Cardiac muscle cell (in vitro differentiated cells and primary cell): ENCODE results near the gene SH3RF3. TPM values are rescaled to one million over a fixed set of nuclear protein-coding genes. Genes with fewer than 3 reads are reported as not detected.

Experiments used
- DNase-seq, 2 donors: peaks; one replicate each; pipeline versions ENCODE4 v3.0.0 to v3.0.0-alpha.2; 2010 to 2017; ENCODE audit warnings: low read depth in 1 of 2, low spot score in 1 of 2
- H3K27ac ChIP-seq: fragments of 200-600 bp; sonication (generic); 2 replicates; pipeline ENCODE4 v1.5.1; 2016
- H3K27me3 ChIP-seq: fragments of 200-600 bp; sonication (generic); 2 replicates; pipeline ENCODE4 v1.6.0; 2016; ENCODE audit warnings: control low read depth
- H3K36me3 ChIP-seq: fragments of 200-600 bp; sonication (generic); 2 replicates; pipeline ENCODE4 v1.5.1; 2016; ENCODE audit warnings: control low read depth
- H3K4me1 ChIP-seq: fragments of 200-600 bp; sonication (generic); 2 replicates; pipeline ENCODE4 v1.8.1; 2017; ENCODE audit warnings: low read depth, mild to moderate bottlenecking, mixed run types
- H3K4me3 ChIP-seq: fragments of 200-600 bp; sonication (generic); 2 replicates; pipeline ENCODE4 v1.5.1; 2016; ENCODE audit warnings: mild to moderate bottlenecking
- H3K9me3 ChIP-seq: fragments of 200-600 bp; sonication (generic); 2 replicates; pipeline ENCODE4 v1.5.1; 2017; ENCODE audit warnings: low read depth, mild to moderate bottlenecking, control low read depth
- polyA plus RNA-seq: library from polyadenylated mRNA; unstranded; fragments of >200 nt; fragmentation: Nextera tagmentation; extraction: Ambion mirVana; gene quantifications from 2 replicates; pipeline ENCODE4 v1.2.1, GENCODE V29; 2016
- total RNA-seq: library from RNA; depleted of rRNA; stranded (reverse); fragments of >200 nt; gene quantifications from 2 replicates; pipeline ENCODE4 v1.2.3, GENCODE V29; 2016
- TF ChIP-seq, protein P1 (sequence below): IDR thresholded peaks from 2 replicates; pipeline ENCODE4 v1.5.1; 2012; ENCODE audit warnings: low read depth, mild to moderate bottlenecking, low read length

Gene SH3RF3
- total and polyA plus RNA-seq, 2 experiments from 2014 or later, result 1.2 to 1.7 TPM

DNA sequence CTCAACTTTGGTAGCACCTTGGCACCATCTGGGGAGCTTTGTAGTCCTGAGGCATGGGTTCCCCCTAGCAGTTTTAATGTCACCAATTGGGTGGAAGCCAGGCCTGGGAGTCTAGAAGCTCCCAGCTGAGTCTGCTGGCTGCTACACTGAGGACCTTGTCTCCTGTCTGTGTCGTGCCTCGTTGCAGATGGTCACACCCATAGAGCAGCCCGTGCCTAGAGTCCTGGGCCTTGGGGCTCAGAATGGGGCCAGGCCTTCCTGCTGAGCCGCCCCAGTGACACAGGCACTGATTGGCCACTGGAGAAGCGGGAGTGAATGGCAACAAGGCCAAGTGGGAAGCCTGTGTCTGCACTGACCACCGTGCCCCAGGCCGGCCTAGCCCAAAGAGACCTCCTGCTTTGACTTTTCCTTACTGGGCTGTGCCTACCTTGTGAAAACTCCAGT is 113.2 kb downstream of the SH3RF3 start:
- H3K4me1 ChIP-seq, result peaks cover 10% of the 10 kb centered on the region
- H3K4me3 ChIP-seq, result no peak overlapping the region
- DNase-seq, result no peak
- H3K36me3 ChIP-seq, result no peaks in the 10 kb centered on the region
- no peaks in the 10 kb centered on the region for H3K27me3 ChIP-seq
- H3K27ac ChIP-seq, result no peak overlapping the region
- H3K9me3 ChIP-seq, result no peaks in the 10 kb centered on the region
- TF ChIP-seq, protein P1, sequence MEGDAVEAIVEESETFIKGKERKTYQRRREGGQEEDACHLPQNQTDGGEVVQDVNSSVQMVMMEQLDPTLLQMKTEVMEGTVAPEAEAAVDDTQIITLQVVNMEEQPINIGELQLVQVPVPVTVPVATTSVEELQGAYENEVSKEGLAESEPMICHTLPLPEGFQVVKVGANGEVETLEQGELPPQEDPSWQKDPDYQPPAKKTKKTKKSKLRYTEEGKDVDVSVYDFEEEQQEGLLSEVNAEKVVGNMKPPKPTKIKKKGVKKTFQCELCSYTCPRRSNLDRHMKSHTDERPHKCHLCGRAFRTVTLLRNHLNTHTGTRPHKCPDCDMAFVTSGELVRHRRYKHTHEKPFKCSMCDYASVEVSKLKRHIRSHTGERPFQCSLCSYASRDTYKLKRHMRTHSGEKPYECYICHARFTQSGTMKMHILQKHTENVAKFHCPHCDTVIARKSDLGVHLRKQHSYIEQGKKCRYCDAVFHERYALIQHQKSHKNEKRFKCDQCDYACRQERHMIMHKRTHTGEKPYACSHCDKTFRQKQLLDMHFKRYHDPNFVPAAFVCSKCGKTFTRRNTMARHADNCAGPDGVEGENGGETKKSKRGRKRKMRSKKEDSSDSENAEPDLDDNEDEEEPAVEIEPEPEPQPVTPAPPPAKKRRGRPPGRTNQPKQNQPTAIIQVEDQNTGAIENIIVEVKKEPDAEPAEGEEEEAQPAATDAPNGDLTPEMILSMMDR, result no peak

DNA sequence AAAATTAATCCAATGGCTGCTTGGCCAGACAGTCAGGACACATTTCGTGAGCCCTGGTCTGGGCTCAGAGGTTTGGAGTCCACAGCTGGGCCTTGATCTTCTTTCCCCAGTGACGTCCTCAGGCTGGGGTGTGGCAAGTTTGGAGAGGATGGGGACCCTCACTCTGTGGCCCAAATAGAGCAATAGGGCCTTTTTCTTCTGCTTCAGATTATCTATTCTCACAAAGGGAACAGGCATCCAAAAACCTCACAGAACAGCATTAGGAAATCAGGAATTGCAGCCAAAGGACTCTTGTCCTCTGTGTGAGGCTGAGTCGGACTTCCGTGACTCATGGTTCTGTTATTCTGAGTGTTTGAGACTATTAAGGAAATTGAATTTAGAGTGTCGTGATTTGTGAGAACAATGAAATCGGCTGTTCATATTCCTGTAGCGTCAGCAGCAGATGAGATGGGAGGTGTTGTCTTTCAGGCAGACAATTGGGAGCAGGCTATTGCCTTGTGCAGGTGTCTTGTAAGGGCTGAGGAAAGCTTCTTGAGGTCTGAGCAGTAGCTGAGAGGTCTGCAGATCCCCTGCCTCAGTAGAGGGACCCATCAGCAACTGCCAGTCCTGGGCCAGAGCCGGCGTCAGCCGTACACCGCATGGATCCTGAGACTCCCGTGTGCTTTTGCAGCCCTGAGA is 113.8 kb downstream of the SH3RF3 start:
- no peak overlapping the region for H3K4me3 ChIP-seq
- no peaks in the 10 kb centered on the region for H3K27me3 ChIP-seq
- H3K9me3 ChIP-seq, result no peaks in the 10 kb centered on the region
- no peaks in the 10 kb centered on the region for H3K36me3 ChIP-seq
- H3K27ac ChIP-seq, result no peak overlapping the region
- peak in 1 of 2 donors; percentile 91 for DNase-seq
- TF ChIP-seq, protein P1, result no peak
- peaks cover 8% of the 10 kb centered on the region for H3K4me1 ChIP-seq

DNA sequence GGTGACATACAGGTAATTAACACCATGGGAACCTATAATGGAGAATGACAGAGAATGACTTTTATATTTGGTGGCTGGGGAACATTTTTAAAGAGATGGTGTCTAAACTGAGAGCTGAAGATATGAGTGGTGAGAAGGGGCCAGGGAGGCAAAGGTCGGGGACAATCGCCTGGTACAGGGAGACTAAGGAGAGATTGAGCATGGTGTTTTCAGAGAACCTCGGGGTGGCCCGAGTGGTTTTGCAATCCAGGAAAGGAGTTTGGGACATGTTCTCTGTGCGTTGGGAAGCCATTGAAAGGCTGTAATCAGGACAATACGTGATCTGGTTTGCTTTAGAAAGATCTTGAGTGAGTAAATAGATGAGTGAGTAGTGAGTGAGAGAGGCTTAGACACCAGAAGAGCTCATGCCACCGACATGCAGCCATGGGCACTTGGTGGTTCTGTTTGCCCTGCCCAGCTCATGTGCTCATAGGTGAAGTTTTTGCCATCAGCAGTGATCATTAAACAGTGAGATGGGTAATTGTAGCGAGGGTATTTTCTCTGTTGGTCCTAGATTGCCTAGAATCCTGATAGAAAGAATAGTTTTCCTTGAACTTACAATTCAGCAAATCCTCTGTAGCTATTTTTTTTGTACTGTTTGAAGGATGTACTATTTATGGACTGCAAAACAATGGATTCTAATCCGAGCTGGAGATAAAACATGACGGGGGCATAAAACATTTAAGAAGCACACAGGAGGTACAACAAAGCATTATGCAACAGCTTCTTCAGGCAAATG is 114.7 kb downstream of the SH3RF3 start:
- H3K9me3 ChIP-seq, result no peaks in the 10 kb centered on the region

DNA sequence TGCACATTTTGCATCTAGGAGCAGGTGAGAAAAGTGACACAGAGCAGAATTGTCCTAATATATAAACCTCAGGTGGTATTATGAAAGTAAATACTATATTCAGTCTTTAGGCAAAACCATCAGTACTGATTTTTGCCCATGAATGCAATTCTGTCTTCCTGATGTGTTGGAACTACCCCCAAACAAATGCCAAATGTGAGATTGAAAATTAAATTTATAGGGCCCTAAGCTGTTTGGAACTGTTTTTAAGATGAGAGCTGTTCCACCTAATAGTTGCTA is 115.2 kb downstream of the SH3RF3 start:
- Histone ChIP-seq H3K27me3 (no peaks in the 10 kb centered on the region), H3K36me3 (no peaks in the 10 kb centered on the region), H3K4me3 (no peak overlapping the region), H3K9me3 (no peaks in the 10 kb centered on the region), H3K4me1 (peaks cover 8% of the 10 kb centered on the region), H3K27ac (no peak overlapping the region)
- TF ChIP-seq, protein P1, result no peak
- no peak for DNase-seq

More for the DNA sequence above, 114.7 kb downstream of the SH3RF3 start:
- Histone ChIP-seq H3K36me3 (no peaks in the 10 kb centered on the region), H3K4me1 (peaks cover 8% of the 10 kb centered on the region), H3K27me3 (no peaks in the 10 kb centered on the region), H3K27ac (no peak overlapping the region), H3K4me3 (no peak overlapping the region)
- peak in 1 of 2 donors; percentile 34 for DNase-seq
- TF ChIP-seq, protein P1, result no peak

DNA sequence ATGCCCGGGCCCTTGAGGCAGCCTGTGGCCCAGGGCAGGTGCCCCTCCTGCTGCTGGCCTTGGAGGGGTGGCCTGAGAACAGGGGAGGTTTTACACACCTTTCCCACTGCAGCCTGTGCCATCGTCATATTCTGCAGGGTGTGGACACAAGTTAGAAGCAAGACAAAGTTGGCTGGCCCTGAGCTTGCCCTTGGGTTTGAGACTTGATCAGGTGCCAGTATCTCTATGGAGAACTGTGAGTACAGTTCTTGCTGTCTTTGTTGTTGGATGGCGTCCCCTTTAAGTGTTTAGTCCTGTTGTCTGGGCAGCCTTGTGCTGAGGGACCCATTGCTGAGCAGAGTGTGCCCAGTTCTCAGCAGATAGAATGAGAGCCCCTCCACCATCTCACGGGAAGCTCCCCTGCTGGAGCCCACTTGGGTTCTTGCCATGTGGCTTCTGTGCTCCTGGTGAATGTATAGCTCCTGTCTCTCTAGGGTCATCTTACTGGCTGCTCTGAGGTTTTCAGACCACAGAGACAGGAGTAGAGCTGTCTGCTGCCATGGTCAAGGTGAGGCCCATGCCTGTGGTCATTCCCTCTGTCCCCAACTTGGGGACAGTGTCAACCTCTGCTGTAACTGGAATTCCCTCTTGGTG is 115.9 kb downstream of the SH3RF3 start:
- no peak for DNase-seq
- H3K4me3 ChIP-seq, result no peak overlapping the region
- no peaks in the 10 kb centered on the region for H3K27me3 ChIP-seq
- TF ChIP-seq, protein P1, result no peak
- no peaks in the 10 kb centered on the region for H3K9me3 ChIP-seq
- H3K27ac ChIP-seq, result no peak overlapping the region
- H3K4me1 ChIP-seq, result peaks cover 8% of the 10 kb centered on the region
- no peaks in the 10 kb centered on the region for H3K36me3 ChIP-seq
